Measurements from ENCODE around the gene IRAK1. TPM values are rescaled to one million over a fixed set of nuclear protein-coding genes. Genes with fewer than 3 reads are reported as not detected.

Gene IRAK1
- total RNA-seq, result 58.4 TPM

- peak; percentile 66 for DNase-seq (ENCODE audit: low spot score)
- ATAC-seq, result peak; percentile 89
Measured at GRCh38 chrX:154019633-154020528, at the start of gene IRAK1. Gene IRAK1 (minus strand): TSS chrX:154019902. CDS start chrX:154019812, 90 bp downstream.

GRCh38 chrX:154068560-154068959 lies 48.9 kb upstream of the IRAK1 start:
- DNase-seq (ENCODE audit: low spot score), result no peak
- no peak for ATAC-seq

DNA sequence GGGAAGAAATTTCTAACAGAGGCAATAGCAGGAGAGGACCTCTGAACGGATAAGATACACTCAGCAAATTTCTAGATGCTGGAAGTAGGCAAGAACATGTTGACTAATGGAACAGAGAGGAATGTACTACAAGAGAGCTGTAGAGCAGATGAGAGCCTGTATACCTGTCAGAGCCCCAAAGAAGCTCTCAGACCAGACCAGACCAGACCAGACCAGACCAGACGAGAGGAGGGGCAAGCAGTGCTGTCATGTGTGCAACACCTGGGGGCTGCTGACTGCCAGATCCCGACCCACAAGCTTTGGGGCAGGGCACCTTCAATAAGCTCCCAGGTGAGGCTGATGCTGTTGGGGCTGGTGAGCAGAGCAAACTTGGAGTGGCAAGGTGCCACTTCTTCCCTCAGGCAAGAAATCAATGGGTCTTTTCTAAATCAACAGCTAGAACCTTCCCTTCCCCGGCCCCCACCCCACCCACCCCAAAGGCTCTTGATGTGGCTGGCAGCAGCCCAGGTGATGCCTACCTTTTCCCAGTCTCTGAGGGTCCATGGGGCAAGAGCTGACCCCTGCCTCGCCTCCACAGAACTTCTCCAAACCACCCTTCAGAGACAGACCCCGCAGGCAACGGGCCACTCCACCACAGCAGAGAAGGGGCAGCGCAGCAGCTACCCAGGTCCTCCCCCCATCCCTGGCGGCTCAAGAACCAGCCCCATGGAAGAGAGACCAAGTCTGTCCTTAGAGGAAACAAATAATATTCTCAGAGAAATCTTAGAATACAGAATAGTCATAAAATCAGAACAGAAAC lies 45.1 kb upstream of the IRAK1 start:
- no peak for DNase-seq (ENCODE audit: low spot score)
- no peak for ATAC-seq

GRCh38 chrX:154063234-154063633 lies 43.5 kb upstream of the IRAK1 start:
- DNase-seq (ENCODE audit: low spot score) (no peak), ATAC-seq (no peak)

DNA sequence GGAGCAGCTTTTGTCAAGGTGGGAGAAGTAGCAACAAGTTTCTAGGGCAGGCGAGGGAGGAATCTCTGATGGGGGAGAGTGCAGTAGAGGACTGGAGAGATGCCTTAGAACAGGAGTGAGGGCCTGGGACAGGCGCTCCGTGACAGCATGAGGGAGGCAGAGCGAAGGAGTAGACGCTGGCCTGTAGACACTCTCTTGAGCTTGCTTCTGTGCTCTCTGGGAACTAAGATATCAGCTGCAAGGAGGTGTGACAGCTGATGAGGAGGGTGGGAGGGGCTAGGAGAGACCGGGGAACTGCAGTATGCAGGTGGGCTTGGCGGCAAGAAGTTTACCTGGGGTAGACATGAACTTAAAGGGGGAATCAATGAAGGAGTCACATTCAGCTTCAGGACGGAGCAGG lies 42.1 kb upstream of the IRAK1 start:
- DNase-seq (ENCODE audit: low spot score), result no peak
- no peak for ATAC-seq

- DNase-seq (ENCODE audit: low spot score) (no peak), ATAC-seq (no peak)
Measured at GRCh38 chrX:154059729-154060245, 40.1 kb upstream of the IRAK1 start.

GRCh38 chrX:154059231-154059630 lies 39.5 kb upstream of the IRAK1 start:
- ATAC-seq (no peak), DNase-seq (ENCODE audit: low spot score) (no peak)

DNA sequence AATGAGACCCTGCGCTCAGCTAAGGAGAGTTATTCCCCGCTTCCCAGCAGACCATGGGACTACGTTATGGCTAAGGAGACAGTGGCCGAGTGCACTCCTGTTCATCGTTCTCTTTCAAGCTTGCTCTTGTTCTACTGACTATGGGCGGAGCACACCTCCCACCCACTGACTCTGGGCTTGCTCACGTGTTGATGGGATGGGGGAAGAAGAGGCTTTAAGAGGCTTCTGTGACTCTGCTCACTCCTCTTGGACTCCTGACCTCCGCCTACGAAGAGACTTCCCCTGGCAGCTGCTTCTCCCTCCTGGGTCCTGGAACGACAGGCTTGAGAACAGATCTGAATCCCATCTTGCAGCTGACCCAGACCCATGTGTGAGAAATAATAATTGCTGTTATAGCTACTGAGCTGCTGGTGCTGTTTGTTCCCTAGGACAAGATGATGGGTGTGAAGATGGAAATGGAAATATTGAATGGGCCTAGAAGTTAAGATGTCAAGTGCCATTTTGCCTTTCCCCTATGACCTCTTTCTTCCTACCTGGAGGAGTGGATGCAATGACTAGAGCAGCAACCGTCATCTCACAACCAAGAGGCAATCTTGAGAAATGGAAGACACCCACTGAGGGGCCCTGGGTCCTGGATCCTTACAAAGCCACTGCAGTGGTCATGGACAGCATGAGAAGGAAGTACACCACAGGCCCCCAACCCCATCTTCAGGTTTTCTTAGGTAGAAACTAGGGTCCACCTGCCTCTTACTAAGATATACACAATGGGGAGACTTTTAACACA lies 38.7 kb upstream of the IRAK1 start:
- DNase-seq (ENCODE audit: low spot score) (no peak), ATAC-seq (no peak)

- DNase-seq (ENCODE audit: low spot score) (no peak), ATAC-seq (no peak)
Measured at GRCh38 chrX:154057791-154058190, 38.1 kb upstream of the IRAK1 start.

- ATAC-seq (peak; percentile 94), DNase-seq (ENCODE audit: low spot score) (peak; percentile 75)
Measured at GRCh38 chrX:154056770-154057241, 37.1 kb upstream of the IRAK1 start.

- peak; percentile 60 for DNase-seq (ENCODE audit: low spot score)
- ATAC-seq, result peak; percentile 76
Measured at GRCh38 chrX:154051201-154051810, 31.6 kb upstream of the IRAK1 start.

DNA sequence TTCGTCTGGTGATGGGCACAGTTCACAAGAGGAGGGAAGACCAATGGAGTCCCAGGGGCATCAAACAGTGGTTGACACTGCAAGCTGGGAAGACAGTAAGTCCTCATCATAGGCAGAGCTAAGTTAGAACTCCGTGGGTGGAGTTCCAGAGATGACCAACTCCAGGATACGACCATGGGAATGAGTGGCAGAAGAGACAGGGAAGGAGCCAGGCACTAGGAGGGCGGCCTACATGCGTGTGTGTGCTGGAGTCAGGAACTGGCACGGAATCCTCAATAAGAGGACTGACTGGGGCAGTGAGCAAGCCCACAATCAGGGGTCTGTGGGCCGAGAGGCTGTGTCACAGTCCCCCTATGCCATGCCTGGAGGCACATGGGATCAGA lies 30.4 kb upstream of the IRAK1 start:
- DNase-seq (ENCODE audit: low spot score) (no peak), ATAC-seq (no peak)

- peak; percentile 65 for DNase-seq (ENCODE audit: low spot score)
- ATAC-seq, result peak; percentile 85
Measured at GRCh38 chrX:154049209-154050112, 29.8 kb upstream of the IRAK1 start.

DNA sequence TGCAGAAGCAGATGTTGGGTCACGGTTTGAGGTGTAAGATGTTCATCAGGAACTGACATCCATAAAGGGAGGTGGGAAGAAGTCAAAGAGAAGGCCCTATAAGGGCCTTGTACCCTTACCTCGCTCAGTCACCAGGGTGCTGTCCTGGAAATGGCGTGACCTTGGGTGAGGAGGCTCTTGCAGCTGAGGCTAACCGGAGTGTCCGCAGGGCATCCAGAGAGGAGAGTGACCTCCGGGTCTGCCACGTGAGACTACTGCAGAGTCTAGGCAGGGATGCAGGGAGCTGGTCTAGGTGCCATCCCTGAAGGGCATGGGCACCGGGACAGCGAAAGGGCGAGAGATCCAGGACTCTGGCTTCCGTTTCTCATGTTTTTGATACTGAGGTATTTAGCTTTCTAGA lies 28.7 kb upstream of the IRAK1 start:
- ATAC-seq (no peak), DNase-seq (ENCODE audit: low spot score) (no peak)

DNA sequence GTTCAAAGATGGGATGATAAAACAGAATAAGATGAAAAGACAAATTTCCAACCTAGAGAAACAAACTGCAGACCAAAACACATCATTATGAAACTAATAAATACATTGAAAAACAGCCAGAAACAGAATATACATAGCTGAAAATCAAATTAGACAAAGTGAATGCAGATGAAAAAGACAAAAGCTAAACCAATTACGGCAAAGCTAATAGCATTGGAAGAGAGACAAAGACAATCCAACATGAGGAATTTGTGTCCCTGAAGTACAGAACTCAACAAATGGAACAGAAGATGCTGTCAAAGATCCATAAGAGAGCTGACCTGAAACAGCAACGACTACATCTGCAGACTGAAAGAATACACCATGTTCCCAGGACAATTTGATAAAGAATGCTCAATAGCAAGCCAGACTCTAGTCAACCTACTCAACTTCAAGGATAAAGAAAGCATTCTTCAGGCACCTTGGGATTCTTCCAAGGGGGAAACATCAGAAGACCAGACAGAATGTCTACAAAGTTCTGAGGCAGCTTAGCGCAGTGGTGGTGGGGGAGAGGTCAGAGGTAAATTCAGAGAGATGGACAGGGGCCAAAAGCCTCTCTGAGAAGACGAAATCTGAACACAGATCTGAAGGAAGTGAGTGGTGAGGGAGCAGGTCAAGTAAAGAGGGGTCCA lies 27.4 kb upstream of the IRAK1 start:
- ATAC-seq, result no peak
- DNase-seq (ENCODE audit: low spot score), result no peak

- ATAC-seq (peak; percentile 16), DNase-seq (ENCODE audit: low spot score) (no peak)
Measured at GRCh38 chrX:154046031-154046781, 26.5 kb upstream of the IRAK1 start.

DNA sequence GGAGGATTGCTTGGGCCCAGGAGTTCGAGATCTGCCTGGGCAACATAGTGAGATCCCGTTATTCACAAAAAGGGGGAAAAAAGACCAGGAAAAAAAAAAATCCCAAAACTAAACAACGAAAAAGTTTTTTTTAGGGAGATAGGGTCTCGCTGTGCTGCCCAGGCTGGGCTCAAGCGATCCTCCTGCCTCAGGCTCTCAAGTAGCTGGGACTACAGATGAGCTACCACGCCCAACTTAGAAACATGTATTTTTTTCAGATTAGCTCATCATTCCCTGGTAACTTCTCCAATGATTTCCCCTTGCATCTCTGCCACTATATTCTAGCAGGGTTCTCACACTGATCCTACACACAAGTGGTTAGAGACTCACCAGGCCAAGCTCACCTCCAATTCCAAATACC lies 24.4 kb upstream of the IRAK1 start:
- no peak for DNase-seq (ENCODE audit: low spot score)
- ATAC-seq, result no peak
